GM20431 (cell line): ENCODE measurements around the gene KRT71.

Experiments used
- in situ Hi-C: fragments of 300-500 bp; cut with MseI, MboI; formaldehyde crosslinking; loops from one replicate; pipeline ENCODE4 v1.15.0; 2020; ENCODE audit warnings: low sequenced_read_pairs; ENCODE audit not compliant: unreplicated experiment

The KRT71 gene

DNA sequence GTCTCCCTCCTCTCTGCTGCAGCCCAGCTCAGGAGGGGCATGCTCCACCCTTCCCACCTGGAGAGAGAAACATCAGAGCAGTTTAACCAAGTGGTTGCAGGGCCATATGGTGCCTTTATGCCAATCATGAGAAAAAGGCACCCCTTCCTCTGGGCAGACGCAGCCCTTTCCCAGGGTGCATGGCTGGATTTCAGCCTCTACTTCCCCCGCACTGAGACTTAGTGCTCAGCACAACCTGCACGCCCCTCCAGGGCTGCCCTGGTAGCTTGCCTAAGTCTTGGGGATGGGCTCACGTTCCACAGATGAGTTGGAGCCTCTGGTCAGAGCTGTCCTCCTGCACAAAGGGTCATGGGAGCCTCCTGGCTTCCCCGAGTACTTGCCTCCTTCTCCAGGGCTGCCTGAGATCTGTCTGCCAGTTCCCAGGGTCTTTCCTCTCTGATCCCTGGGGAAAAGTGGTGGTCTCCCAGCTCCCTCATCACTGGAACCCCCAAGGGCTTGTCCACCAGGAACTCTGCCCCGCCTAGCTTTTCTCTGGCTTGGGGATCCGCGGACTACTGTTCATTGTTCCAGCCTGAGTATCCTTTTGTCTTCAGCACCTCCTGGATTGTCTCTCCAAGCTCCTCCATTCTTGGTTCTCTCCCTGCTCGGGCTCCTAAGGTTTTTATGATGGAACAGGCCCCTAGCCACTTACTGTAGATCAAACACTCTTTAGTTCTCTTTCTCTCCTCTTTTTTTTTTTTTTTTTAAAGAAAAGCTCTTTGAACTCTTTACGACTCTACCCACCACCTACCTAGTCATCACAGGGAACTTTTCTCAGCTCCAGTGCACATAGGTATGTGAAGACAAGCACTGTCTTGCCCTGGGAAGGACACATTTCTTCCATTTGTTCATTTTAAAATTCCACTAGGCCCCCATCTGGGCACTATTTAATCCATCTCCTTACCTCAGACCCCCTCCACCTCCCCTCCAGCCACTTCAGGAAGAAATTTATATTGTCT lies 26.8 kb upstream of the KRT71 start:
- in situ Hi-C loops: loop anchor here (10.0 to 25.0 kb wide), 2 partner anchors 295 to 408 kb away; no protein-coding TSS in a partner anchor

DNA sequence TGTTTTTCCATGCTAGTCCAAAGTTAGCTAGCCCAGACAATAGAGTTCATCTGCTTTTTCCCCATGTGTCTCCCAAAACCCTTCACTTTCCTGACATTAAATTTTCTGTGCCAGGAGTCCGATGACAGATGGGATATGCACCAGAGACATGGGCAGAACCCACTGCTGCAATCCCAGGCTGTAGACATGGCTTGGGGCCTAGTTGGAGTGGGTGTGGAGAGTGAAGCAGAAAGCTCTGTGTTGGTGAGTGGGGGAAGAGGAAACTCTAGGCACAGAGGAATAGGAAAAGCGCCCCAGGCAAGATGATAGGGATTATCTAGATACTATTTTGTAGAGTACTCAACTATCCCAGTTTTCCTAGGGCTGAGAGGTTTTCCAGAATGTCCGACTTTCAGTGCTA lies 25.5 kb upstream of the KRT71 start:
- in situ Hi-C loops: loop anchor here (25.0 kb wide), 1 partner anchor 409 kb away; no protein-coding TSS in a partner anchor

GRCh38 chr12:52577316-52577715 lies 24.4 kb upstream of the KRT71 start:
- in situ Hi-C loops: loop anchor here (25.0 kb wide), 1 partner anchor 410 kb away; no protein-coding TSS in a partner anchor

GRCh38 chr12:52575948-52576347 lies 23.0 kb upstream of the KRT71 start:
- in situ Hi-C loops: loop anchor here (25.0 kb wide), 1 partner anchor 411 kb away; no protein-coding TSS in a partner anchor

DNA sequence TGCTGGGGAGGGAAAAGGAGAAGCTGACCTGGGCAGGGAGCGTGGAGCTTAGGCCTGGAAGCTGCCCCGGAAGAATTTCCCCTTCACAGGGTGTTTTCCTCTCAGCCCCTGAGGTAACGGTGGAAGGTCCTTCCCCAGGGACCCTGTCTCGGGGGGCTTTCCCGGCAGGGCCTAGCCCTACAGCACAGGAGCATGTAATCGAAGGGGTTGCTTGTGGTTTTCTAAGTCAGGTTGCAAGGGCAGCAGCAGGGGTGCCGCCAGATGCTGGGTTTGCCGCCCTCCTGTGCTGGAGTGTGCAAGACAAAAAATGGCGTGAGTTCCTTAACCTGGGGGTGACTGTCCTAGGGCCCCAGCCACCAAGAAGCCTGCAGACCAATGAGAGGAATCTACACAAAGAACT lies 22.3 kb upstream of the KRT71 start:
- in situ Hi-C loops: loop anchor here (25.0 kb wide), 1 partner anchor 412 kb away; no protein-coding TSS in a partner anchor

DNA sequence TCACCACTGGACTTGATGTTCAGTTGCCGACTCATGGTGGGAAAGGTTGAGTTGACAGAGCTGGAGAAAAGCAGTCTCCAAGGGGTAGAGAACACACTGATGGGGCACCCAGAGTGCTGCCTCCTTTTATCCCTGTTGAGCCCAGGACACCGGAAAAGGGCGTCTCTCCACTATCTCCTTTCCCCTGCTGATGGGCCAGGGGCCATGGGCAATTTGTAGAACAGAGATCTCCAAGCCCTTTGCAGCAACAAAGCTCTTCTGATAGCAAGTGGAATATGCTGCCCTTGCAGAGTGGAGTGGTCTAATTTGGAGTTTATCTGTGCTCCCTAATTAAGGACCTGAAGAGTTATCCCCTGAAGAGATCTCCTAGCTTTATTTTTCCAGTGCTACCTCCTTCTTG lies 20.8 kb upstream of the KRT71 start, which contains the start of gene KRT74:
Gene KRT74, minus strand, starts transcription at position 101 of the 400 bp plus-strand sequence. Its CDS starts 66 bp downstream, at position 35.
- in situ Hi-C loops: no loop called here

DNA sequence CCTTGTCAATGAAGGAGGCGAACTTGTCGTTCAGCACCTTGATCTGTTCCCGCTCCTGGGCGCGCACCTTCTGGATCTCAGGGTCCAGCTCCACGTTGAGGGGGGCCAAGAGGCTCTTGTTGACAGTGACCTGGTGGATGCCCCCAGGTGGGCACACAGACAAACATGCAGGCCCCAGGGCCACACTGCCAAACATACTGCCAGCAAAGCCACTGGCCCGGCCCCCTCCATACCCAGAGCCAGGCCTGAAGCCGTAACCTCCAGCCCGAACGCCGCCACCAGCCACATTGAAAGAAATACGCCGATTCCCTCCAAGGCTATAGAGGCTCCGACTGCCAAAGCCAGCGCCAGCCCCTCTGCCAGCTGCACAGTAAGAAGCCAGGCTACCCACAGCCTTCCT lies 20.4 kb upstream of the KRT71 start:
- in situ Hi-C loops: no loop called here

DNA sequence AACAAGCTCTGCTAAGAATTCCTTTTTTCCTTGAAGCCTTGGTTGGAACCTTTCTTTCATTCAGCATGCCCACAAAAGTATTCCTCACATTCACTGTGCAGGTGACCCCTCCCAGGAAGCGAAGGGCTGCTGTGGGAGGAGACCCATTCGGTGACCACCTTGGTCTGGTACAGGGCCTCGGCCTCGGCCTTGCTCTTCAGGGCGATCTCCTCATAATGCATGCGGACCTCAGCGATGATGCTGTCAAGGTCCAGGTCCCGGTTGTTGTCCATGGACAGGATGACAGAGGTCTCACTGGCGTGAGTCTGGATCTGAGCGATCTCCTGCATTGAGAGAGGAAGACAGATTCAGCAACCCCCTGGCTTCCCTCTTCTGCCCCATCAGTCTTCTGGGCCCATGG lies 17.6 kb upstream of the KRT71 start:
- in situ Hi-C loops: no loop called here

DNA sequence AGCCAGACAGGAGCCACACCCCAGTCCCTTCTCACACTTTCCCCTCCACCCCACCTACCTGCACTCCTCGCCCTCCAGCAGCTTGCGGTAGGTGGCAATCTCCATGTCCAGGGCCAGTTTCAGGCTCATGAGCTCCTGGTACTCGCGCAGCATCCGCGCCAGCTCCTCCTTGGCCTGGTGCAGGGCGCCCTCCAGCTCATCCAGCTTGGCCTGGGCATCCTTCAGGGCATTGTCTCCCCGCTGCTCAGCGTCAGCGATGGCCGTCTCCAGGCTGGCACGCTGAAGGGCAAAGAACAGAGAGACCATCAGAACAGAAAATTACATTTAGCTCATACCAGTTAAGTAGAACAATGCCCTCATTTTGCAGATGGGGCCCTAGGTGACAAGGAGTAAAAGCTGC lies 15.2 kb upstream of the KRT71 start:
- in situ Hi-C loops: no loop called here

DNA sequence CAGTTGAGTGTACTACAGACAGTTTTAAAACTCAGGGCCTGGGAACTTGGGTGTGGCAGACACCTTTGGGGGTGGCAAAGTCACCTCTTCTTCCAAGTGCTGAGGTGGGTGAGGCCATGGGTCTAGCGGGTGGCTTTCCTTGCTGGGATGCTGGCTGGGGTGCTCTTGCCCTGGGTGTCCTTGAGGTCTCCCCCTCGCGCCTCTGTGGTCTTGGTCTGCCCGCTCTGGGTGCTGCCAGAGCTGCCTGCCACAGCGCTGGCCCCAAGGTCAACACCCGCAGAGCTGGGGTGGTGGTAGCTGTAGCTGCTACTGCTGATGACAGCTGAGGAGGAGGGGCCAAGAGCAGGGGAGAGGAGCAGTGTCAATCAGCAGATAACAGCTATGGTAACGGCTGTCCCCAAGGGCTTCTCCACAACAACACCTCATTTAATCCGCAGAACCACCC lies 13.9 kb upstream of the KRT71 start:
- in situ Hi-C loops: no loop called here

DNA sequence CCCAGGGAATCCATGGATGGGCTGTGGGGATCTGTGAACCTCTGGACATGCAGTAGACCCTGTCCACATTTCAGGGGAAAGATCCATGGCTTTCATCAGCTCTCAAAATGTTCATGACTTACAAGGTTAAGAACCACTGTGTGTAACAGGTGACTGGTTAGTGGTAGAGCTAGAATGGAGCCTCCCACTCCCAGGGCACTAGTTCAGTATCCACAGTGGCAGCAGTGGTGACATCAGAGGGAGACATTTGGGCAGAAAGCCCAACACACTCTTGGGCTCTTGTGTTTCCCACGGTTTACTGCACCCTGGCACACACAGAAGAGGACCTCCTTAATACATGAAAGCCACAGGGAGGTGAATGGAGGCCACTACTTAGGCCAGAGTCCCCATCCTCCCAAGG lies 11.6 kb upstream of the KRT71 start:
- in situ Hi-C loops: no loop called here

DNA sequence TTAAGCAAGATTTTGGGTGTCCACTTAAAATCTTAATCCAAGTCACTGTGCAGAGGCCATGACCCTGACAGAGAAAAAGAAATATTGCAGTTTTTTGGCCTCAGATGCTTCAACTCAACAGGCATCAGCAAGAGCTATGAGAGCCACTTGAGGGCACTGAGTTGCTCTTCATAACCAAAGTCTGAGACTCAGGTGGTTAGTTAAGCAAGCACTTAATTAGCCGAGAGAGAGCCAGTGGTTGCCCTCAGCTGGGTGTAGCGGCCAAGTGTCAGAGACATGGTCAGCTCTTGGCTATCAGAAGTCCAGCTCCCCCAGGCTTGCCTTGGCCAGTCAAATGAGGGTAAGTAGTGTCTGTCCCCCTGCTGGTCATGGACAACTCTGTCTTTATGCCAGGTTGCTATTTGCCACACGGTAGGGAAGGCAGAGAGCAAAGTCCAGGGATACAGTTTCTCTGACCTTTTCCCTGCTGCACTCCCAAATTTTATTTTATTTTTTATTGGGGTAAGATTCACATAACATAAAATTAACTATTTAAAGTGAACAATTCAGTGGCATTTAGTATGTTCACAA lies 9.0 kb upstream of the KRT71 start:
- in situ Hi-C loops: no loop called here

GRCh38 chr12:52559979-52560378 lies 7.0 kb upstream of the KRT71 start:
- in situ Hi-C loops: no loop called here

DNA sequence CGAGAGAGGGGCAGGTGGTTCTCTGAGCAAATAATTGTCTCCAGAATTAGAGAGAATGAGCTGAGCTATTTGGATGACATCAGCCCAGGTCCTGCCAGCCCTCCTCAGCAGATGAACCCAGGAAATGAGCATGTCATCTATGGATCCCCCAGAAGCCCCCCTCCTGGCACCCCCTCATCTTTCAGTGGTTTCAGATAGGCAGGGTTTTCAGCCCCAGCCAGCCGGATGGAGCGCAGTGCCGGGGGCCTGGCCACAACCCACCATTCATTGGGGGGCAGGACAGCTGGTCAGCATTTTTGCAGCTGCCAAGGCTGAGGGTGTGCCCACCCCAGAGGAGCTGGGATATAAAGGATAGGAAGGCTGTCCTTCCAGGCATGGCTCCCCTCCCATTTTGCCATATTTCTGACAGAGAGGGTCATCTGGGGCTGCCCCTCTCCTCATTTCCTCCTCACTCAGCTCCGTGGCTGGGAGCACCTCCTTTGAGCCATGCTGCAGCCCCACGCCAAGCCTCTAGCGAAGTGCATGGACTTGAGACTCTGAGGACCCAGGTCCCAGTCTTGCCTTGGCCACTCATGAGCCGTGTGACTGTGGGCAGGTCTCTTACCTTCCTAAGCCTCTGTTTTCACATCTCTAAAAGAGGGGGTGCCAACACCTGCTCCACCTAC lies 6.0 kb upstream of the KRT71 start:
- in situ Hi-C loops: no loop called here

DNA sequence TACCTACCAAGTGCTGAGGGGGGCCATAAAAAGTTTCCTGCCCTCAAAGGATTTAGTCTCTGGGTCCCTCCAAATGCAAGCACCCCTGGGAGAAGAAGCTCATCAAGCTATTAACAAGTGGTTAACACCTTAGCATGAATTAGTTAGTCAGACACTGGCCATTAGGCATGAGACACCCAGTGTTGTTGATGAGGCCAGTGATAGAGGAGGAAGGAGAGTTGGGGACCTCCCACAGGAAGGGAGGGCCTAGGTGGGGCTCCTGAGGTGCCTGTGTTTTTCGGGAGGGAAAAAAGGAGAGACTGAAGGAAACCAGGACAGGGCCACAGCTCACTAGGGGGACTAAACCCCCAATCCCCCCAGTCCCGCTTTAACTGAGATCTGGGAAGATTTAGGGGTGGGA lies 4.5 kb upstream of the KRT71 start:
- in situ Hi-C loops: no loop called here

- in situ Hi-C loops: no loop called here
Measured at GRCh38 chr12:52555577-52555976, 2.6 kb upstream of the KRT71 start.

- in situ Hi-C loops: no loop called here
Measured at GRCh38 chr12:52552055-52552454, 890 bp downstream of the KRT71 start.

DNA sequence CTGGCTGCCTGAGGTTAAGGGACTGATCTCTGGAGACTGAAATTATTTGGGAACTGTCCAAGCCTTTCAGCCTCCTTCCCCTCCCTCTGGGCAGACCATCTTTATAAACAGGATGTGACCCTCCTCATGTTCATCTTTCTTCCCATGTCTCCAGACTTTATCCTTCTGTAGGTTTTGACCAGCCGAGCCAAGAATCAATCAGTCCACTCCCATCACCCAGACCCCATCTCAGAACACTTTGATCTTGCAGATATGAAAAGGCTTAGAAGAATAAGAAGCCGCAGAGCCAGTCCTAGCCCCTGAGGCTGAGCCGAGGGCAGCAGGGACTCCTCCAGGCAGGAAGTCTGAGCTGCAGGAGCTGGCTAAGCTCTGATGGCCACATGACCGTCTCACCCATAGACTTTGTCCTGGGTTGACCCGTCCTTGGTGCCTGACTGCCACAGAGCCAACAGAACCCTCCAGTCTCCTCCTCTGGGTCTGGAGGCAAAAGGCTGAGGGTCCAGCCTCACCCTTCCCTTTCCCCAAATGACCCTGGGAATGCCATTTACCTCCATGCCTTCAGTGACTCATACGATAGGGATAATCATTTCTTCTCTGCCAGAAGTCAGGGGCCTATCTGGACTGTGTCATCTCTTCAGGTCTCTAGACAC lies 1.6 kb downstream of the KRT71 start:
- in situ Hi-C loops: no loop called here

DNA sequence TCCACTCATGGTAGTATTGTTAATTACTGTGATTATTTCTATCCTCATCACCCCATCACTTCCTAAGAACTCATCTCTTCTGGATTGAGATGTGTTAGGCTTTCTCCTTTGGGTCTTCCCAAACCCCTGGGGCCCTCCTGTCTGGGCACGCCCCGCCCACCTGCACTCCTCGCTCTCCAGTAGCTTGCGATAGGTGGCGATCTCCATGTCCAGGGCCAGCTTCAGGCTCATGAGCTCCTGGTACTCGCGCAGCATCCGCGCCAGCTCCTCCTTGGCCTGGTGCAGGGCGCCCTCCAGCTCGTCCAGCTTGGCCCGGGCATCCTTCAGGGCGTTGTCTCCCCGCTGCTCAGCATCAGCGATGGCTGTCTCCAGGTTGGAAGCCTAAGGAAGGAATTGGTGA lies 6.8 kb downstream of the KRT71 start:
- in situ Hi-C loops: no loop called here
